Fibroblast of pulmonary artery (primary cell): ENCODE measurements around the gene ACVRL1.

Source experiments
- DNase-seq: peaks from one replicate; pipeline ENCODE4 v3.0.0-alpha.2; 2010; ENCODE audit warnings: low read depth
- H3K4me3 ChIP-seq: replicated peaks from 2 replicates; pipeline ENCODE4 v1.5.1; 2011; ENCODE audit warnings: low read depth, mild to moderate bottlenecking, control low read depth, low read length, moderate library complexity
- TF ChIP-seq, protein P1 (sequence below): IDR thresholded peaks from 2 replicates; pipeline ENCODE4 v1.5.1; 2011; ENCODE audit warnings: mild to moderate bottlenecking, control low read depth, low read length, inconsistent platforms; ENCODE audit errors: missing control alignments

The ACVRL1 gene

DNA sequence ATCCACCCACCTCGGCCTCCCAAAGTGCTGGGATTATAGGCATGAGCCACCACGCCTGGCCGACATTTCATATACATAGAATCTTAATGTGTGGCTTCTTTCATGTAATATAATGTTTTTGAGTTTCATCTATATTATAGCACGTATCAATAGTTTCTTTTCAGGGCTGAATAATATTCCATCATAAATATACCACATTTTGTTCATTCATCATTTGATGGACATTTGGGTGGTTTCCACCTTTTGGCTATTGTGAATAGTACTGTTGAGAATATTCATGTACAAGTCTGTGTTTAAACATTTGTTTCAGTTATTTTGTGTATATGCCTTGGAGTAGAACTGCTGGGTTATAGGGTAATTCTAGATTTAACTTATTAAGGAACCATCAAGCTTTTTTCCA lies 56.2 kb downstream of the ACVRL1 start:
- TF ChIP-seq, protein P1, sequence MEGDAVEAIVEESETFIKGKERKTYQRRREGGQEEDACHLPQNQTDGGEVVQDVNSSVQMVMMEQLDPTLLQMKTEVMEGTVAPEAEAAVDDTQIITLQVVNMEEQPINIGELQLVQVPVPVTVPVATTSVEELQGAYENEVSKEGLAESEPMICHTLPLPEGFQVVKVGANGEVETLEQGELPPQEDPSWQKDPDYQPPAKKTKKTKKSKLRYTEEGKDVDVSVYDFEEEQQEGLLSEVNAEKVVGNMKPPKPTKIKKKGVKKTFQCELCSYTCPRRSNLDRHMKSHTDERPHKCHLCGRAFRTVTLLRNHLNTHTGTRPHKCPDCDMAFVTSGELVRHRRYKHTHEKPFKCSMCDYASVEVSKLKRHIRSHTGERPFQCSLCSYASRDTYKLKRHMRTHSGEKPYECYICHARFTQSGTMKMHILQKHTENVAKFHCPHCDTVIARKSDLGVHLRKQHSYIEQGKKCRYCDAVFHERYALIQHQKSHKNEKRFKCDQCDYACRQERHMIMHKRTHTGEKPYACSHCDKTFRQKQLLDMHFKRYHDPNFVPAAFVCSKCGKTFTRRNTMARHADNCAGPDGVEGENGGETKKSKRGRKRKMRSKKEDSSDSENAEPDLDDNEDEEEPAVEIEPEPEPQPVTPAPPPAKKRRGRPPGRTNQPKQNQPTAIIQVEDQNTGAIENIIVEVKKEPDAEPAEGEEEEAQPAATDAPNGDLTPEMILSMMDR = no peak
- no peak for DNase-seq
- H3K4me3 ChIP-seq = no peak overlapping the region

DNA sequence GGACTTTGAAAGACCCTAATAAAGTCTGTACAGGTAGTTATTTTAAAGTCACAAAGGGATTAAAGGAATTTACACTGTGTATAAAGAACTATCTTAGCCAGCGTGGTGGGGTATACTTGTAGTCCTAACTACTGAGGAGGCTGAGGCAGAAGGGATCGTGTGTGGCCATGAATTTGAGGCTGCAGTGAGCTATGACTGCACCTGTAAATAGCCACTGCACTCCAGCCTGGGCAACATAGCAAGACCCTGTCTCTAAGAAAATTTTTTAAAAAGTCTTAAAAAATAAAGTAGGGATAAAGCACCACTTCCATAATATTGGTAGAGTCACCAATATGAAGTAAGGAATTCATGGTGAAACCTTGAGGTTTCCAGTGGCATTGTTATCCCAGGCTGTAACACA lies 62.3 kb downstream of the ACVRL1 start:
- no peak for DNase-seq
- H3K4me3 ChIP-seq = no peak overlapping the region
- TF ChIP-seq, protein P1 = no peak

DNA sequence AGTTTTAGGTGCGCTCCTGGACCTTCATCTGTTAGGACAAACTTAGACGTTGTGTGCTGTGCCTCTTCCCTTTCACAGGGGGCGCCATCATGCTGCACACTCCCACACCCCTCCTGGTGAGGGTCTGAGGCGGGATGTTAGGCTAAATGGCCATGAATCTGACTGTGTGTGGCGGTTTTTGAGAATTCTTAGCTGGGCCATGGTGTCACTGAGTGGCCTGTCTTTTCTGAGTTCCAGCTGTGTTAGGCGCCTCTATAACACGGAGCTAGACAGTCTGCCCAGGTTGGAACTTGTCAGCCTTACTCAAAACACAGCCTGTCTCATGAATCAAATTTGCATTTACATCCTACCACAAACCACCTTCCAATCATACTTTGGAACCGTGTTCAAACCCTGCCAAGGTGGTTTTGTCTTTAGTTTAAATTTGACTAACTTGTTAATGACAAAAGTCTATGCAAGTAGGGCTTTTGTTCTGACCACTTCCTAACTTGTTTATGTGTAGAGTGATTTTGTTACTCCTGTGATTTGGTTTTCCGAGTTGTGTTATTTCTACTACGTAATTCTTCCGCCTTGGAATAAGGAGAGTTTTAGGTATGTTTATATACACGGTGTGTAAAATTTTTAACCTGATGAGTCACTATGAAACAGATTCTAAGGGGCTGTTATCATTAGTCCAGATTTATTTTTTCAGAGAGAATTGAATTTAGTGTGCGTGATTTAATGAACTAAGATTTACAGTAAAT lies 63.8 kb downstream of the ACVRL1 start:
- DNase-seq = peak; percentile 64
- TF ChIP-seq, protein P1 = peak; percentile 65
- no peak overlapping the region for H3K4me3 ChIP-seq

DNA sequence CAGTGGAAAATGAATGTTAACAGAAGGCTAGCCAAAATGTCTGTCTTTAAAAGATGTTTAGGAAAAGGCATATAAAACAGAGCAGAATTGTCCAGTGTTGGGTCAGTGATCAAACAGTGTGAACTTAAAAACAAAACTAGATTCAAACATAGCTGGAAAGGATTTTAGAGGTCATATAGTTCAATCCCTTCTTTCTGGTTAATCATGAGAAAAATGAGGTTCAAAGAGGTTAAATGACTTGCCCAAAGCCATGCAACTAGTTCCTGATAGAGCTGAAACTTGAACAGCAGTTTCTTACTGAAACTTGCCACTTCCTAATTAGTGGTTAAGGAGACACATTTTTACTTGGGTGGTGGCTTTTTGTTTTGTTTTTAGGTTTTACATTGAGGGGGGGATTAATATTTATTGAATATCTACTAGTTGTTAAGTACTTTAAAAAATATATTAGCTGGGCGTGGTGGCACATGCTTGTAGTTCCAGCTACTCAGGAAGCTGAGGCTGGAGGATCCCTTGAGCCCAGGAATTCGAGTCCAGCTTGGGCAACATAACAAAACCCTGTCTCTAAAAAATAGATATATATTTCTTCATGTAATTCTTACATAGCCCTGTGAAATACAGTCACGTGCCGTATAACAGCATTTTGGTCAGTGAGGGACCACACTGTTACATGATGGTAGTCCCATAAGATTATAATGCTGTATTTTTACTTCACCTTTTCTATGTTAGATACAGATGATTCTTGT lies 64.5 kb downstream of the ACVRL1 start:
- H3K4me3 ChIP-seq = no peak overlapping the region
- TF ChIP-seq, protein P1 = no peak
- DNase-seq = peak; percentile 53

DNA sequence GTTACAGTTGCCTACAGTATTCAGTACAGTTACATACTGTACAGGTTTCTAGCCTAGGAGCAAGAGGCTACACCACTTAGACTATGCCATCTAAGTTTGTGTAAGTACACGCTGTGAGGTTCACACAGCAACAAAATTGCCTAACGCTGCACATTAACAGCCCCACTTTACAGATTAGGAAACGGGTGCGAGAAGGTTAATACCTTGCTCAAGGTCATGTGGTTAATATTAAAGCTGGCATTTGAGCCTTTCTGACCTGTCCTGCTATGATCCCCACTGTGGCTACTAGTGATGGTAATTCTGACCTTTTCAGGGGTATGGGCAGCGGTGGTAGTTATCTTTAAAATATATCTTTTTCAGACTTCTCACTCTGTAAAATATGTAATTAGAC lies 65.1 kb downstream of the ACVRL1 start:
- TF ChIP-seq, protein P1 = no peak

DNA sequence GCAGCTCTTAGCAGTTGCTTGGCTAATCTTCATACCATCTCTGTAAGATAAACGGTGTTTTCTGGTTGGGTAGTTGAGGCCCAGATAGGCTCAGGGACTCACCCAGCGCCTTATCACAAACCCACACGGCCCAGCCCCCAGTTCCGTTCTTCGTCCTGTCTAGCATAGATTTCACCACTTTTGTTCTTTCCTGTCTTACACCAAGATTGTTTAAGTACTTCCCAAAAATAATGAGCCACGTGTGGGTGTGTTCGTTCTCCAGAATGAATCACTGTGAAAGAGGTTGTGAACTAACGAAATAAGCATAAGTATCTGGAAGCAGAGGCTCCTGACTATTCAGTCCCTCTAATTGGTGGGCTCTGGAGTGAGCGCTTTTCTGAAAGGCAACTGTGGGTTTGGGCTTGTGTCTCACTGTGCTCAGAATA lies 65.6 kb downstream of the ACVRL1 start:
- TF ChIP-seq, protein P1 = no peak
- H3K4me3 ChIP-seq = no peak overlapping the region
- DNase-seq = peak; percentile 94

More for the DNA sequence above, 65.1 kb downstream of the ACVRL1 start:
- no peak for DNase-seq
- no peak overlapping the region for H3K4me3 ChIP-seq
